ENCODE results near the gene TRPM2. TPM values are rescaled to one million over a fixed set of nuclear protein-coding genes. Genes with fewer than 3 reads are reported as not detected.

The TRPM2 gene
- total RNA-seq, 4 donors from 2014 or later = 0.40 to 6.9 (median 2.5) TPM

DNA sequence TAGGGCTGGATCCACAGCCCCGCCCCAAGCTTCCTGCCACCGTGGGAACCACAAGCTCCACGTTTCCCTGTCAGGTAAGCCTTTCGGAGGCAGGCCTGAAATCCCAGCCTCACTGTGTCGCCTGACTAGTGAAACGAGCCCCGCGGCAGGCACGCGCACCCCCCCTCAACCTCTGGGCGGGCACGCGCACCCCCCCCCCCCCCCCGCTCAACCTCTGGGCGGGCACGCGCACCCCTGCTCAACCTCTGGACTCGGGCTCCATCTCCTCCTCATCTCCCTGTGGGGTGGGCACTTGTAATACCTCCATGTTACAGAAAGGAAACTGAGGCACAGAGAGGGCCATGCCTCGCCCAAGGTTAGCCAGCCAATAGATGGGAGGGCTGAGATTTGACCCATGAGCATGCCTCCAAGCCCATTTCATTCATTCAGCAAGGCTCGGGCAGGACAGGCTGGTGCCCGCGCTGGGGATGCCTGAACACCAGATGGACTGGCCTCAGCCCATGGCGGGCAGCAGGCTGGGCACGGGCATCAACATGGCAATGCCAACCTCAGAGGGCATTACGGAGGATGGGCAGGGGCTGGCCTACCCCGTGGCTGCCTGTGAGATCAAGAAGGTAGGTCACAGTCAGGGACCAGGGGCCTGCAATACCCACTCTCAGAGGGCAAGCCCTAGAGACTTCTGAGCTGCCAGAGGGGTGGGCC is 18.9 kb upstream of the TRPM2 start:
- intact Hi-C loops (cut with DNase I) = no loop called here
- TF ChIP-seq POLR2A (IDR thresholded peaks at IDR 0.05) = no peak
- TF ChIP-seq, protein P1, sequence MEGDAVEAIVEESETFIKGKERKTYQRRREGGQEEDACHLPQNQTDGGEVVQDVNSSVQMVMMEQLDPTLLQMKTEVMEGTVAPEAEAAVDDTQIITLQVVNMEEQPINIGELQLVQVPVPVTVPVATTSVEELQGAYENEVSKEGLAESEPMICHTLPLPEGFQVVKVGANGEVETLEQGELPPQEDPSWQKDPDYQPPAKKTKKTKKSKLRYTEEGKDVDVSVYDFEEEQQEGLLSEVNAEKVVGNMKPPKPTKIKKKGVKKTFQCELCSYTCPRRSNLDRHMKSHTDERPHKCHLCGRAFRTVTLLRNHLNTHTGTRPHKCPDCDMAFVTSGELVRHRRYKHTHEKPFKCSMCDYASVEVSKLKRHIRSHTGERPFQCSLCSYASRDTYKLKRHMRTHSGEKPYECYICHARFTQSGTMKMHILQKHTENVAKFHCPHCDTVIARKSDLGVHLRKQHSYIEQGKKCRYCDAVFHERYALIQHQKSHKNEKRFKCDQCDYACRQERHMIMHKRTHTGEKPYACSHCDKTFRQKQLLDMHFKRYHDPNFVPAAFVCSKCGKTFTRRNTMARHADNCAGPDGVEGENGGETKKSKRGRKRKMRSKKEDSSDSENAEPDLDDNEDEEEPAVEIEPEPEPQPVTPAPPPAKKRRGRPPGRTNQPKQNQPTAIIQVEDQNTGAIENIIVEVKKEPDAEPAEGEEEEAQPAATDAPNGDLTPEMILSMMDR (IDR thresholded peaks at IDR 0.05) = no peak
- Histone ChIP-seq H3K4me1 (peaks cover 5 to 29% (median 9%) of the 10 kb centered on the region in 3 donors), H3K9me3 (no peaks in the 10 kb centered on the region), H3K36me3 (peaks cover 0 to 36% (median 0%) of the 10 kb centered on the region in 3 donors), H3K27me3 (no peaks in the 10 kb centered on the region), H3K27ac (no peak overlapping the region), H3K4me3 (no peak overlapping the region)
- WGBS, 2 donors = 79% methylated on average over 5 of the region's 26 CpGs; no CpG with 5 or more reads in 1 of the 2 donors
- no peak for DNase-seq

DNA sequence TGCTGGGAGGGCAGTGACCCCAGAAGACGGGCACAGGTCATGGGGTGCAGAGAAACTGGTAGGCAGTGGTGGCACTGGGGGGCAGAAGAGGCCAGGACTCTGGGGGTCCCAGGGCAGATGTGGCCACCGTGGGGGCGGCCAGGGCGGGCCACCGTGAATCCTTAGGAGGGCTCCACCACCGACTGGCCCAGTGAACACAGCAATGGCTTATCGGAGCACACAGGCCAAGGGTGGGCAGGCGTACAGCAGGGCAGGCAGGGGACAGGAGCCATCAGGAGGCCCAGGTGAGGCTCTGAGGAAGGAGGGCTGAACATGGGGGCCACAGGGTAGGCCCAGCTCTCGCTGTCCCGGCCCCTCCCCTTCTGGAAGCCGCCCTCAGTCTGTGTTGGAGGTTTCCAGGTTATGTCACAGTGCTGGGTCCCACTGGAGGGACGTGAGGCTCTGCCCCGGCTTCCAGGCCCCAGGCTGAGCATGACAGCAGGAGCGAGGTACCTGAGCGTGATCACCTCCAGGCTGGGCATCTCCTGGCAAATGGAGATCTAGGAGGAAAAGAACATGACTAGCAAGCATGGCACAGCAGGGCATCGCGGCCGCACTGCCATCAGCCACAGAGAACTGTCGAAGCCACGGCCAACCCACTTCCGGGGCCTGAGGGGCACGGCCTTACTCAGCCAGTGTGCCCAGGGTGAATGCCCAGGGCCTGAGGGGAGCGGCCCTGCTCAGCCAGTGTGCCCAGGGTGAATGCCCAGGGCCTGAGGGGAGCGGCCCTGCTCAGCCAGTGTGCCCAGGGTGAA is 18.0 kb upstream of the TRPM2 start:
- Histone ChIP-seq H3K27ac (no peak overlapping the region), H3K27me3 (no peaks in the 10 kb centered on the region), H3K9me3 (no peaks in the 10 kb centered on the region), H3K4me1 (peaks cover 10 to 39% (median 14%) of the 10 kb centered on the region in 3 donors), H3K4me3 (no peak overlapping the region), H3K36me3 (peaks cover 0 to 36% (median 0%) of the 10 kb centered on the region in 3 donors)
- intact Hi-C loops (cut with DNase I) = no loop called here
- WGBS, 2 donors = 92 to 96% methylated on average over 5 to 8 of the region's 24 CpGs
- no peak for TF ChIP-seq POLR2A (IDR thresholded peaks at IDR 0.05)
- TF ChIP-seq, protein P1 (IDR thresholded peaks at IDR 0.05) = no peak
- DNase-seq = no peak

DNA sequence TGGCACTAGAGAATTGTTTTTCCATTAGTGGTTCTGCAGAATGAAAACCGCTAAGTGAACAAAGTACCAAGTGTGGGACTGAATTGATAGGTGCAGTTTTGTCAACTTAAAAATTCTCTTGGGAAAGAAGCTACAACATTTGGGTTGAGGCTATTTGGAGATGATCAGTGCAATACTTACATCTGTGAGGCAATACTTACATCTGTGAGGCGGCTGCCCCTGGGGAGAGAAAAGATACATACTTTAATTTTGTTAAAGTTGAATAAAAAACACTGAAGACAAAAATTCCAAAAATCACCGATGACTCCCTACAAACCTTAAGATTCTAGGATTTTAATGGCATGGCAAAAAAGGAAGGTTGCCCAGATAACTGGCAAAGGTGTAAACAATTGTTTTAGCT is 16.0 kb upstream of the TRPM2 start:
- Histone ChIP-seq H3K27ac (peak overlapping the region in 2 of 4 donors; percentile 89 to 98), H3K4me1 (peaks cover 10 to 40% (median 14%) of the 10 kb centered on the region in 3 donors), H3K9me3 (no peaks in the 10 kb centered on the region), H3K4me3 (no peak overlapping the region), H3K27me3 (no peaks in the 10 kb centered on the region), H3K36me3 (peaks cover 0 to 34% (median 0%) of the 10 kb centered on the region in 3 donors)
- no peak for DNase-seq
- intact Hi-C loops (cut with DNase I) = no loop called here
- 81 to 85% methylated on average over 3 of the region's 3 CpGs for WGBS, 2 donors
- no peak for TF ChIP-seq POLR2A (IDR thresholded peaks at IDR 0.05)
- TF ChIP-seq, protein P1 (IDR thresholded peaks at IDR 0.05) = no peak

DNA sequence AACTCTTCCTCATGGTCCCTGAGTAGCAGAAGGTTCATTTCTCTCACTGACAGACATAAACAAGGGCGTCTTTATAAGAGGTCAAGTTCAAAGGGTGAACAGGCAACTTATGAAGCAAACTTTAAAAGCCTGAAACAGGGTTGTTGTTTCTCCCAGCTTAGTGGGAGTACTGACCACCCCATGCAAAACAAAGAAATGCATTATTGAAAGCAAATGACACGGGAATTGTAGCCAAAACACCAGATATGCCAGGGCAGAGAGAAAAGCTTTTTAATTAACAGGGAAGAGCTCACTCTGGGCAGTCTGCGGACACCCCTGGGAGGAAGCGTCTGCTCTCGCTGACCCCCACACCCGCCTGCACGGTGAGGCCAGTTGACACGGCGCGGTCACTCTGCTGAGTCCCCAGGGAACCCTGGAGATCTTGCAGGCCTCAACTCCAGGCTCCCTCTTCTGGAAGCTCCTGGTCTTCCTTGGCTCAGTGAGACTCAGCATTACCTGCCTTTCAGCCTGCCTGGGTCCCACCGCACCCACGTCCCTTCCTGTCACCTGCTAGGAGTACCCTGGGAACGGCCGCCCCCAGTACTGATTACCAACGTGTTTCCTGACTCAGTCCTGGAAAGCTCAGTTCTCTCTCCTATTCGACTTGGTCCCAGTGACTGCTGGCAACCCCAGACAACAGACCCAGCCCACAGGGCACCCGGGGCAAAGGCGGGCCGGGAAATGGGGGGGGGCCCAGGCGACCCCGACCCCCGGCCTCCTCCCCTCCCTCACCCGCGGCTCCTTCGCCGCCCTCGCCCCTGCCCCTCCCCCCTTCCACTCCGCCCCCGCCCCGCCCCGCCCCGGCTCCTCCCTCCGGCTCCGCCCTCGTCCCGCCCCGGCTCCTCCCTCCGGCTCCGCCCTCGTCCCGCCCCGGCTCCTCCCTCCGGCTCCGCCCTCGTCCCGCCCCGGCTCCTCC is 15.2 kb upstream of the TRPM2 start:
- no peak for DNase-seq
- peak overlapping the region; percentile 79 to 99 (median 94) for H3K27ac ChIP-seq
- 5 to 17% methylated on average over 18 to 20 of the region's 47 CpGs for WGBS, 2 donors
- peak overlapping the region; percentile 27 to 84 (median 62) for H3K4me3 ChIP-seq
- no peaks in the 10 kb centered on the region for H3K9me3 ChIP-seq
- peaks cover 10 to 40% (median 14%) of the 10 kb centered on the region in 3 donors for H3K4me1 ChIP-seq
- intact Hi-C loops (cut with DNase I) = no loop called here
- H3K36me3 ChIP-seq = peaks cover 0 to 28% (median 0%) of the 10 kb centered on the region in 3 donors
- TF ChIP-seq POLR2A (IDR thresholded peaks at IDR 0.05) = no peak
- TF ChIP-seq, protein P1 (IDR thresholded peaks at IDR 0.05) = peak in 3 of 6 experiments; percentile 28 to 49 (median 36)
- H3K27me3 ChIP-seq = no peaks in the 10 kb centered on the region

Data from esophagus squamous epithelium (tissue), 5 donors.